Karpas-422 (cell line): ENCODE data around the gene KCNK4. TPM values are rescaled to one million over a fixed set of nuclear protein-coding genes. Genes with fewer than 3 reads are reported as not detected.

Source experiments
- DNase-seq: peaks from one replicate; pipeline ENCODE4 v3.0.0-alpha.2; 2015
- H2AFZ ChIP-seq: fragments of 200-600 bp; sonication (generic); 2 replicates; pipeline ENCODE4 v1.6.1; 2014; ENCODE audit warnings: antibody characterized with exemption, low read length, mixed read lengths
- H3K27ac ChIP-seq: fragments of 200-600 bp; sonication (generic); 2 replicates; pipeline ENCODE4 v1.5.1; 2014; ENCODE audit warnings: mild to moderate bottlenecking, low read length, moderate library complexity
- H3K27me3 ChIP-seq: fragments of 200-600 bp; sonication (generic); 2 replicates; pipeline ENCODE4 v1.6.1; 2014; ENCODE audit warnings: low read length, mixed read lengths
- H3K36me3 ChIP-seq: fragments of 200-600 bp; sonication (generic); 2 replicates; pipeline ENCODE4 v1.6.1; 2014; ENCODE audit warnings: low read length, mixed read lengths; ENCODE audit not compliant: insufficient read depth
- H3K4me1 ChIP-seq: fragments of 200-600 bp; sonication (generic); 2 replicates; pipeline ENCODE4 v1.6.1; 2014; ENCODE audit warnings: mild to moderate bottlenecking, low read length, mixed read lengths
- H3K4me2 ChIP-seq: fragments of 200-600 bp; sonication (generic); 2 replicates; pipeline ENCODE4 v1.6.1; 2014; ENCODE audit warnings: low read length, low read depth, mild to moderate bottlenecking; ENCODE audit not compliant: poor library complexity, severe bottlenecking
- H3K4me3 ChIP-seq: fragments of 200-600 bp; sonication (generic); 2 replicates; pipeline ENCODE4 v1.5.1; 2014; ENCODE audit warnings: mild to moderate bottlenecking, antibody characterized with exemption, low read length, mixed read lengths
- H3K79me2 ChIP-seq: fragments of 200-600 bp; sonication (generic); 2 replicates; pipeline ENCODE4 v1.6.1; 2014; ENCODE audit warnings: mild to moderate bottlenecking, low read length, mixed read lengths
- H3K9ac ChIP-seq: fragments of 200-600 bp; sonication (generic); 2 replicates; pipeline ENCODE4 v1.6.0; 2014; ENCODE audit warnings: low read length
- H3K9me2 ChIP-seq: fragments of 200-600 bp; sonication (generic), shearing (Covaris generic); replicated peaks from 2 replicates; pipeline ENCODE4 v1.6.0; 2014; ENCODE audit warnings: mild to moderate bottlenecking, low read length, moderate library complexity; ENCODE audit not compliant: insufficient read depth
- H3K9me3 ChIP-seq: fragments of 300-700, 200-600 bp; sonication (generic); 2 replicates; pipeline ENCODE4 v1.6.1; 2014; ENCODE audit warnings: low read length, mixed read lengths
- H4K20me1 ChIP-seq: fragments of 200-600 bp; sonication (generic); 2 replicates; pipeline ENCODE4 v1.6.1; 2014; ENCODE audit warnings: mild to moderate bottlenecking, antibody characterized with exemption, low read length, low read depth; ENCODE audit not compliant: insufficient read depth
- total RNA-seq: library from RNA; depleted of rRNA; stranded (reverse); fragments of >200 nt; shearing (Covaris generic); gene quantifications from 2 replicates; pipeline ENCODE4 v1.2.3, GENCODE V29; 2014; ENCODE audit warnings: low replicate concordance

The KCNK4 gene
- total RNA-seq, 1 experiment from 2014 or later = not detected

DNA sequence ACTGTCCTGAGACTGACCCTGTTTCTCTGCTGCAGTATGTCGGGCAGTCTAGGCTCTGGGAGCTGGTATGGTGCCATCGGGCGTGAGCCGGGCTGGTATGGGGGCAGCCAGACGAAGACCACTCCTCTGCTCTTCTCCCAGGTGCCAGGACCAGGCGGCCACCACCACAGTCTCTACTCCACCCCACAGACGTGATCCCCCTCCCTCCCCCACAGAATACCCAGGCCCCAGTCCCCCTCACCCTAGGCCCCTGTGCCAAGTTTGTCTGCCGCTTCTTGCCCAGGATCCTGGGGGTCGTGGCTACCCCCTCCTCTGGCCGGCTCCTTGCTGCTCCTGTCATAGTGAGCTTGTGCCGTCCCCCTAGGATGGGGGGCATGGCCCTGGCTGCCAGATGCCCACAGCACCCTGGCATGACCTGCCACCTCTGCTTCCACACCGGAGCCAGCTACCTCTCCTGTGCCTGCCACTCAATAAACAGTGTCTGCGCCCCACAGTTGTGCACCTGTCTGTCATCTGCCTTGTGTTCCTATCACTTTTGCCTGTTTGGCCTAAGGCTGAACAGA lies 2.0 kb upstream of the KCNK4 start:
- Histone ChIP-seq H3K9me3 (no peaks in the 10 kb centered on the region), H3K9me2 (no peaks in the 10 kb centered on the region), H3K4me1 (peaks cover 13% of the 10 kb centered on the region), H4K20me1 (no peaks in the 10 kb centered on the region), H3K9ac (no peak overlapping the region), H3K4me2 (no peak overlapping the region), H3K4me3 (no peak overlapping the region), H2AFZ (no peak overlapping the region), H3K79me2 (peaks cover 1% of the 10 kb centered on the region), H3K27ac (no peak overlapping the region), H3K36me3 (no peaks in the 10 kb centered on the region), H3K27me3 (no peaks in the 10 kb centered on the region)
- DNase-seq = no peak

DNA sequence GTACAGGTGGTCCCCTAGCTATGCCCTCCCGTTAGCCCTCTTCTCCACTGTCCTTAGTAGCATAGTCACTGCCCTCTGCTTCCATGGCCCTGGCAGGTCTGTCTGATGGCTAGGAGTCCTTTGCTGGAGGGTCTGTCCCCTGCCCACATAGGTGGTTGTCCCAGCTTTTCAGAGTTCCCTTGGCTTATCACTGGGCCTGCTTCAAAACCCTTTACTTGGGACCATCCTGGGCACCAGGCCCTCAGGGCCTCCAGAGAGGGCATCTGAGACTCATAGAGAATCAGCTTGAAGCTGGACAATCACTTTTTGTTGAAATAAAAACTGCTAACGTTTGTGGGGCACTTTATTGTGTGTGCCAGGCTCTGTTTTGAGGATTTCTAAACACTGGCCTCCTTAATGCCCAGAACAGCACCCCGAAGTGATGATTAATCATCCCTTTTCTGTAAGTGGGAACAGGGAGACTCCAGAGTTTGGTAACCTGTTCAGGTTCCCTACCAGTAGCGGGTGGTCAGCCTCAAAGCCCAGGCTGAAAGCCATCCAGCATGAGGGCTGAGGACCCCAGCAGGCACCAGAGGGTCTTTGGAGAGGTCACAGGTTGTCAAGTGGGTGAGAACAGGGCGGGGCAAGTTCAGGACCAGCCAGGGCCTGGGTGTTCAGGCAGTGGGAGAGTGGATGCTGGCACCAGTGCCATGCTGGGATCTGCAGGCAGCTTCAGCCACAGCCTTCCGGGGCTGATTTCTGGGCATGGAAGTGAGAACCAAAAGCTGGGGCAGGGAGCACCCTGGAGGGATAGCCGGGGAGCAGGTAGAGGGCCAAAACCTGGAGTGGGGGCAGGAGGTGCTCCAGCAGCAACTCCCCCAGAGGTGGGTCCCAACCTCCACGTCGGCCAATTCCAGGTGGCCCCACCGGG lies 495 bp upstream of the KCNK4 start:
- Histone ChIP-seq H4K20me1 (no peaks in the 10 kb centered on the region), H3K36me3 (no peaks in the 10 kb centered on the region), H3K27me3 (no peaks in the 10 kb centered on the region), H3K27ac (no peak overlapping the region), H2AFZ (no peak overlapping the region), H3K4me3 (no peak overlapping the region), H3K9me2 (no peaks in the 10 kb centered on the region), H3K4me2 (no peak overlapping the region), H3K9me3 (no peaks in the 10 kb centered on the region), H3K9ac (no peak overlapping the region), H3K4me1 (peaks cover 13% of the 10 kb centered on the region), H3K79me2 (no peaks in the 10 kb centered on the region)
- DNase-seq = no peak

DNA sequence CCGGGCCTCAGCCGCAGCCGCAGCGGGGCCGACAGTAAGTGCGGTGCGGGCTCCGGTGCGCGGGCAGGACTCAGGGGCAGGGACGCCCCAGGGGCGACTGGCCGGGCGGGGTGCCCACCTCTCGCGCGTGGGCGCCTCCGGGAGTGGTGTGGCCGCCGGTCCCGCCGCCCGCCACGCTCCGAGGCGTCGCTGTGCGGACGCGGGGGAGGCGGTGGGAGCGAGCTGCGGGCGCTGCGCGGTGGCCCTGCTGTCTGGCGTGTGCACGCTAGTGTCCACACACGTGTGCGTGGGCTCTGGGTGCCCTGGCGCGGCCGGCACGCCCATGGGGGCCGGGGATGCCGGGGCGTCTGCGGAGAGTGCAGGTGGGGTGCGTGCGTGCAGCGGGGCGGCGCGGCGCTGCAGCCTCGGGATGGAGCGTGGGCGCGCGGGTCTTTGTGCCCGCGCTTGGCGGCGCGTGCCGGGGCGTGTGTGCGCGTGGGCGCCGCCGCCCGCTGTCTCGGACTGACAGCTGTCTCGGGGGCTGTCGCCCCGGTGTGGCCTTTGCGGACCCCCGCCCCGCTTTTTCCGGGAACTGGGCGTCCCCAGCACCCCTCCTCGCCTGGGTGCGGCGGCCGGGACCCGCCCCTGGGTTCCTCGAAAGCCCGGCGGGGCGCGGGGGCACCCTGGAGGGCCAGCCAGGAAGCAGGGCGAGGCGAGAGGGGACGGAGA lies 804 bp downstream of the KCNK4 start:
- H3K36me3 ChIP-seq = no peaks in the 10 kb centered on the region
- H4K20me1 ChIP-seq = no peaks in the 10 kb centered on the region
- no peaks in the 10 kb centered on the region for H3K27me3 ChIP-seq
- H3K79me2 ChIP-seq = no peaks in the 10 kb centered on the region
- peaks cover 10% of the 10 kb centered on the region for H3K4me1 ChIP-seq
- no peak overlapping the region for H3K9ac ChIP-seq
- H3K9me3 ChIP-seq = no peaks in the 10 kb centered on the region
- no peak overlapping the region for H2AFZ ChIP-seq
- H3K27ac ChIP-seq = no peak overlapping the region
- H3K4me2 ChIP-seq = no peak overlapping the region
- no peak for DNase-seq
- H3K4me3 ChIP-seq = no peak overlapping the region
- no peaks in the 10 kb centered on the region for H3K9me2 ChIP-seq

DNA sequence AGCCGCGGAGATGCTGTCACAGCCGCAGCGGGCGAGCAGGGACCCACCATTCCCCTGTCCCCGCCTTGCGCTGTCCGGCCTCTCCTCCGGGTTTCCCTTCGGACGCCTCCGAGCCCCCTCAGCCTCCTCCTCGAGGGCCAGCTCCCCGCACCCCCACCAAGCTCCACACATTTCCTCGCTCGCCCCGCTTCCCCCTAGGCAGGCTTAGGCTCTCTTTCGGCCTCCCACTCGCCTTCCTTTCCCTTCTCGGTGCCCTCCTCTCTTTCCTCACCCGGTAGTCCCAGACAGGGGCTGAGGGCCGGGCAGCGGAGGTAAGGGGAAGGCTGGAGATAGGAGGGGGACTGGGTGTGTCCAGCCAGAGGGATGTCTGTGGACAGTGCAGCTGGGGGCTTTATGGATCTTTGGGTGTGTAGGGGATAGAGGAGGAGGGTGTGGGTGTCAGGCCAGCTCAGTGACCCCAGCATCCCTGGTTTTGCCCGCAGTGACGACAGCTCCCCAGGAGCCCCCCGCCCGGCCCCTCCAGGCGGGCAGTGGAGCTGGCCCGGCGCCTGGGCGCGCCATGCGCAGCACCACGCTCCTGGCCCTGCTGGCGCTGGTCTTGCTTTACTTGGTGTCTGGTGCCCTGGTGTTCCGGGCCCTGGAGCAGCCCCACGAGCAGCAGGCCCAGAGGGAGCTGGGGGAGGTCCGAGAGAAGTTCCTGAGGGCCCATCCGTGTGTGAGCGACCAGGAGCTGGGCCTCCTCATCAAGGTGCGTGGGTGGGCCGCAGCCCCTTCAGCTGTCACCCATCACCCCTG lies 1.6 kb downstream of the KCNK4 start:
- H2AFZ ChIP-seq = no peak overlapping the region
- H4K20me1 ChIP-seq = no peaks in the 10 kb centered on the region
- no peak for DNase-seq
- no peaks in the 10 kb centered on the region for H3K79me2 ChIP-seq
- no peak overlapping the region for H3K9ac ChIP-seq
- H3K27me3 ChIP-seq = no peaks in the 10 kb centered on the region
- H3K27ac ChIP-seq = no peak overlapping the region
- no peak overlapping the region for H3K4me3 ChIP-seq
- H3K9me3 ChIP-seq = no peaks in the 10 kb centered on the region
- no peaks in the 10 kb centered on the region for H3K36me3 ChIP-seq
- no peak overlapping the region for H3K4me2 ChIP-seq
- no peaks in the 10 kb centered on the region for H3K9me2 ChIP-seq
- peaks cover 10% of the 10 kb centered on the region for H3K4me1 ChIP-seq

DNA sequence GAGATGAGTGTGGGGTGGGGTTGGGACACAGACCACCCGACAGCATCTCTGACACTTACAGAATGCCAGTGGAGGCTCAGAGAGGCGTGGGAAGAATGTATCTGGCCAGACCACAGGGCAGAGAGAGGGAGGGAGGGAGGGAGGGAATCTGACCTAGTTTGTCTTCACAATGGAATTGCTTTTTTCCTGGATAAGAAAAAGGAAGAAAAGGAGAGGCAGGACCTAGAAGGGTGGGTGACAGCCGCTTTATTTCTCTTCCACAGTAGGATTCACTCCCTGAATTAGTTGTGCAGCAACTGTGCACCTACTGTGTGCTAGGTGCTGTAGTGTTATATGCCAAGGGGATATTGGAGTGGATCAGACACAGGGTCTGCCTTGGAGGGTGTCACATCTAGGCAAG lies 3.7 kb downstream of the KCNK4 start:
- Histone ChIP-seq H3K9me3 (no peaks in the 10 kb centered on the region), H3K79me2 (no peaks in the 10 kb centered on the region), H3K36me3 (no peaks in the 10 kb centered on the region), H3K9ac (no peak overlapping the region), H3K4me3 (no peak overlapping the region), H4K20me1 (no peaks in the 10 kb centered on the region), H2AFZ (no peak overlapping the region), H3K27me3 (no peaks in the 10 kb centered on the region), H3K27ac (no peak overlapping the region), H3K4me2 (no peak overlapping the region), H3K4me1 (peaks cover 10% of the 10 kb centered on the region), H3K9me2 (no peaks in the 10 kb centered on the region)
- no peak for DNase-seq

- Histone ChIP-seq H3K27me3 (no peaks in the 10 kb centered on the region), H3K4me2 (no peak overlapping the region), H3K9me2 (no peaks in the 10 kb centered on the region), H3K79me2 (no peaks in the 10 kb centered on the region), H3K9me3 (no peaks in the 10 kb centered on the region), H3K36me3 (no peaks in the 10 kb centered on the region), H4K20me1 (no peaks in the 10 kb centered on the region), H3K9ac (no peak overlapping the region), H3K27ac (no peak overlapping the region), H2AFZ (no peak overlapping the region), H3K4me3 (no peak overlapping the region), H3K4me1 (peaks cover 16% of the 10 kb centered on the region)
- DNase-seq = peak; percentile 61
Measured at GRCh38 chr11:64295760-64296159, 4.7 kb downstream of the KCNK4 start.

GRCh38 chr11:64296236-64296635 lies 5.1 kb downstream of the KCNK4 start:
- Histone ChIP-seq H3K79me2 (no peaks in the 10 kb centered on the region), H3K9me2 (no peaks in the 10 kb centered on the region), H3K9ac (no peak overlapping the region), H3K36me3 (no peaks in the 10 kb centered on the region), H3K4me3 (no peak overlapping the region), H2AFZ (no peak overlapping the region), H4K20me1 (no peaks in the 10 kb centered on the region), H3K4me1 (peaks cover 18% of the 10 kb centered on the region), H3K9me3 (no peaks in the 10 kb centered on the region), H3K27me3 (no peaks in the 10 kb centered on the region), H3K4me2 (no peak overlapping the region), H3K27ac (no peak overlapping the region)
- no peak for DNase-seq
